GM12878 (cell line): ENCODE data around the gene GATAD2B. TPM values are rescaled to one million over a fixed set of nuclear protein-coding genes. Genes with fewer than 3 reads are reported as not detected.

Experiments
- ATAC-seq: fragments of 200-7000 bp; cut with Tn5 transposase; 3 replicates; pipeline ENCODE4 v1.9.1; 2020; ENCODE audit warnings: mild to moderate bottlenecking, moderate library complexity
- BruUV-seq: library from RNA; stranded (reverse); fragments of 400-500 nt; replicated peaks from 2 replicates; lab custom pipeline; 2021; lab: Mats Ljungman, UMichigan
- CTCF ChIA-PET: fragments of 300-600 bp; sonication (Branson Sonifier 250); formaldehyde crosslinking; extraction: SDS; loops from one replicate; lab custom pipeline; 2021; ENCODE audit warnings: inconsistent platforms; lab: Yijun Ruan, JAX
- POLR2A ChIA-PET: fragments of 350-600 bp; formaldehyde crosslinking; extraction: SDS; loops from one replicate; lab custom pipeline; 2021; ENCODE audit warnings: inconsistent platforms; lab: Charles Lee
- RAD21 ChIA-PET: fragments of 300-600 bp; sonication (Branson Sonifier 250); formaldehyde crosslinking; loops from one replicate; lab custom pipeline; 2023; ENCODE audit warnings: antibody characterized with exemption; ENCODE audit not compliant: unreplicated experiment; lab: Charles Lee
- SMC1A ChIA-PET: fragments of 300-600 bp; sonication (Branson Sonifier 250); formaldehyde crosslinking; loops from one replicate; lab custom pipeline; 2023; ENCODE audit not compliant: unreplicated experiment, uncharacterized antibody; lab: Charles Lee
- DNase-seq: peaks from one replicate; pipeline ENCODE4 v3.0.0-alpha.2; 2011; ENCODE audit warnings: low read depth, low spot score
- FAIRE-seq: peaks from 3 replicates; lab custom pipeline; 2011; peaks lifted over from hg19 to GRCh38; lab: Jason Lieb, UNC
- H2AFZ ChIP-seq: 2 replicates; pipeline ENCODE4 v1.6.0; 2011; ENCODE audit warnings: low read depth, low read length, control low read depth; ENCODE audit not compliant: control insufficient read depth
- H3K27ac ChIP-seq: 2 replicates; pipeline ENCODE4 v1.5.1; 2011; ENCODE audit warnings: control low read depth; ENCODE audit not compliant: control insufficient read depth, insufficient read depth
- H3K27me3 ChIP-seq, 2 experiments: replicated peaks in 1 of 2; 2 replicates each; pipeline versions ENCODE4 v1.6.0 to v1.6.1; 2011; ENCODE audit warnings: low read length in 1 of 2; ENCODE audit not compliant: control insufficient read depth in 2 of 2, insufficient read depth in 2 of 2
- H3K36me3 ChIP-seq, 2 experiments: 2 replicates each; pipeline ENCODE4 v1.5.1; 2011; ENCODE audit warnings: low read length in 1 of 2; ENCODE audit not compliant: control insufficient read depth in 2 of 2, insufficient read depth in 2 of 2
- H3K4me1 ChIP-seq: 2 replicates; pipeline ENCODE4 v1.6.1; 2011; ENCODE audit warnings: mild to moderate bottlenecking, low read length, moderate library complexity, mixed read lengths; ENCODE audit not compliant: control insufficient read depth, insufficient read depth
- H3K4me2 ChIP-seq: 2 replicates; pipeline ENCODE4 v1.6.0; 2011; ENCODE audit warnings: control low read depth; ENCODE audit not compliant: control insufficient read depth, insufficient read depth
- H3K4me3 ChIP-seq: fragments of 200-600 bp; sonication (generic); 2 replicates; pipeline ENCODE4 v1.5.1; 2016
- H3K79me2 ChIP-seq: 2 replicates; pipeline ENCODE4 v1.6.0; 2011; ENCODE audit warnings: low read length; ENCODE audit not compliant: control insufficient read depth, insufficient read depth
- H3K9ac ChIP-seq: 2 replicates; pipeline ENCODE4 v1.8.0; 2011; ENCODE audit warnings: low read length, control low read depth, mixed read lengths; ENCODE audit not compliant: control insufficient read depth, insufficient read depth
- H3K9me3 ChIP-seq: replicated peaks from 3 replicates; pipeline ENCODE4 v1.5.1; 2011; ENCODE audit warnings: mild to moderate bottlenecking, low read length; ENCODE audit not compliant: control insufficient read depth, insufficient read depth
- H4K20me1 ChIP-seq: 2 replicates; pipeline ENCODE4 v1.6.0; 2011; ENCODE audit not compliant: control insufficient read depth, insufficient read depth
- MEF2B ChIP-seq: fragments of 450-650 bp; IDR thresholded peaks from 2 replicates; pipeline ENCODE4 v1.6.1; 2018; ENCODE audit warnings: mild to moderate bottlenecking, moderate library complexity; ENCODE audit not compliant: partially characterized antibody, poor library complexity, severe bottlenecking
- NRF1 ChIP-seq: conservative IDR thresholded peaks from 2 replicates; pipeline ENCODE4 v1.6.1; 2011; ENCODE audit warnings: mild to moderate bottlenecking, low read depth, low read length, improper control_type of control experiment
- POLR2AphosphoS2 ChIP-seq: IDR thresholded peaks from 2 replicates; pipeline ENCODE4 v1.6.1; 2011; ENCODE audit warnings: low read depth, mild to moderate bottlenecking, low read length, improper control_type of control experiment, moderate library complexity
- SPI1 ChIP-seq: IDR thresholded peaks from 2 replicates; pipeline ENCODE4 v1.6.1; 2011; ENCODE audit warnings: low read depth, mild to moderate bottlenecking, low read length, moderate library complexity, borderline replicate concordance; ENCODE audit not compliant: insufficient read depth
- WGBS: methylation state at CpG from one replicate; pipeline ENCODE4 v1.1.6; 2016; ENCODE audit warnings: low lambda C conversion rate; ENCODE audit not compliant: insufficient replicate concordance, insufficient coverage; ENCODE audit errors: missing lambda C conversion rate; 5-methylcytosine and 5-hydroxymethylcytosine counted together
- in situ Hi-C: fragments of 300-500 bp; cut with MboI; formaldehyde crosslinking; loops from 9 replicates; pipeline ENCODE4 v1.14.3; 2018; ENCODE audit warnings: mixed read lengths
- intact Hi-C: fragments of 100-400 bp; cut with micrococcal nuclease; formaldehyde crosslinking; loops from one replicate; pipeline ENCODE4 v1.14.2; 2022; ENCODE audit not compliant: unreplicated experiment
- polyA plus RNA-seq, 11 experiments: library from polyadenylated mRNA; depleted of rRNA in 4 of 11; unstranded in 6 of 11; stranded (reverse) in 5 of 11; fragments of >200 nt; fragmentation: Nextera tagmentation in 4 of 11; fragmentation: Illumina TruSeq in 1 of 11; extraction: Ambion mirVana in 4 of 11; extraction: Trizol in 1 of 11; gene quantifications; 1 replicate in 1 of 11; 2 replicates in 10 of 11; pipeline versions ENCODE4 v1.2.1 to v1.2.3, GENCODE V29; 2011 to 2016; ENCODE audit warnings: inconsistent platforms in 2 of 11, missing spikeins in 2 of 11, low read depth in 1 of 11
- total RNA-seq, 4 experiments: library from RNA; depleted of rRNA in 3 of 4; stranded (reverse); fragments of >200 nt in 3 of 4; fragmentation: Illumina TruSeq in 1 of 4; extraction: Trizol in 1 of 4; gene quantifications; 2 replicates each; pipeline versions ENCODE4 v1.2.1 to v1.2.3, GENCODE V29; 2013 to 2021
- TF ChIP-seq, protein P1 (sequence below): fragments of 450-650 bp; IDR thresholded peaks from 2 replicates; pipeline ENCODE4 v1.6.1; 2018; ENCODE audit warnings: borderline replicate concordance, mild to moderate bottlenecking; ENCODE audit not compliant: partially characterized antibody
- TF ChIP-seq, protein P2 (sequence below): IDR thresholded peaks from 2 replicates; pipeline ENCODE4 v1.6.1; 2011; ENCODE audit warnings: borderline replicate concordance, low read depth, mild to moderate bottlenecking, moderate library complexity, low read length; ENCODE audit not compliant: insufficient read depth, poor library complexity, severe bottlenecking

GATAD2B gene
- total and polyA plus RNA-seq, 10 of the 15 experiments (the other 5 are each of a cell fraction or from before 2014, with no cell fraction given): 2.4 to 63.1 (median 8.7) TPM

DNA sequence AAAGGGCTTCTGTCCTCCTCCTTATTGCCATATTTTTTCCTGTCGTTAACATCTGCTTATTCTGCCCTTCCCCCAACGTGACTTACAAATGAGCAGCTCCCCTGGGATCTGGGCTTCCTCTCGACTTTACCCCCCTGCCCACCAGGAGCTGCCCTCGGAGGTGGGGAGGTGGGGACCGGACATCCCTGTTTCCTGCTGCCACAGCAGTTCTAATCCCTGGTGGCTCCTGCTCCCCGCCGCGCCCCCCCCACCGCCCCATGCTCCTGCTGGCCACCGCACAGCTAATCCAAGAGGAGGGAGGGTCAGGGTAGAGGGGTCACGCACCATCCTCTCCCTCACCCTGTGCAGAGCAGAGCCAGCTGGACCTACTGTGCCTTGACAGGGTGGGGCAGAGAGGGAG is 152.0 kb downstream of the GATAD2B start:
- Histone ChIP-seq H3K27ac (no peak overlapping the region), H3K36me3 (peaks cover 33 to 35% of the 10 kb centered on the region in 2 experiments), H3K9me3 (no peaks in the 10 kb centered on the region), H3K9ac (no peak overlapping the region), H3K4me1 (no peaks in the 10 kb centered on the region; the same call in 1 of the 2 replicates), H3K27me3 (no peaks in the 10 kb centered on the region), H3K79me2 (no peaks in the 10 kb centered on the region), H3K4me2 (no peak overlapping the region), H3K4me3 (no peak overlapping the region), H4K20me1 (no peaks in the 10 kb centered on the region), H2AFZ (no peak overlapping the region)
- 53% methylated on average over 10 of the region's 11 CpGs for WGBS
- intact Hi-C loops: no loop called here
- CTCF ChIA-PET: interaction anchor here (0.6 to 3.2 kb wide), 4 partner anchors 36 to 112 kb away, joined by 3 to 18 read pairs (median 4); partner anchors contain the start of gene NPR1
- no TSS peak for BruUV-seq
- no peak for TF ChIP-seq NRF1
- no peak for TF ChIP-seq SPI1
- no peak for TF ChIP-seq MEF2B
- TF ChIP-seq, protein P1, sequence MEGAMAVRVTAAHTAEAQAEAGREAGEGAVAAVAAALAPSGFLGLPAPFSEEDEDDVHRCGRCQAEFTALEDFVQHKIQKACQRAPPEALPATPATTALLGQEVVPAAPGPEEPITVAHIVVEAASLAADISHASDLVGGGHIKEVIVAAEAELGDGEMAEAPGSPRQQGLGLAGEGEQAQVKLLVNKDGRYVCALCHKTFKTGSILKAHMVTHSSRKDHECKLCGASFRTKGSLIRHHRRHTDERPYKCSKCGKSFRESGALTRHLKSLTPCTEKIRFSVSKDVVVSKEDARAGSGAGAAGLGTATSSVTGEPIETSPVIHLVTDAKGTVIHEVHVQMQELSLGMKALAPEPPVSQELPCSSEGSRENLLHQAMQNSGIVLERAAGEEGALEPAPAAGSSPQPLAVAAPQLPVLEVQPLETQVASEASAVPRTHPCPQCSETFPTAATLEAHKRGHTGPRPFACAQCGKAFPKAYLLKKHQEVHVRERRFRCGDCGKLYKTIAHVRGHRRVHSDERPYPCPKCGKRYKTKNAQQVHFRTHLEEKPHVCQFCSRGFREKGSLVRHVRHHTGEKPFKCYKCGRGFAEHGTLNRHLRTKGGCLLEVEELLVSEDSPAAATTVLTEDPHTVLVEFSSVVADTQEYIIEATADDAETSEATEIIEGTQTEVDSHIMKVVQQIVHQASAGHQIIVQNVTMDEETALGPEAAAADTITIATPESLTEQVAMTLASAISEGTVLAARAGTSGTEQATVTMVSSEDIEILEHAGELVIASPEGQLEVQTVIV: no peak
- no peak for TF ChIP-seq POLR2AphosphoS2
- TF ChIP-seq, protein P2, sequence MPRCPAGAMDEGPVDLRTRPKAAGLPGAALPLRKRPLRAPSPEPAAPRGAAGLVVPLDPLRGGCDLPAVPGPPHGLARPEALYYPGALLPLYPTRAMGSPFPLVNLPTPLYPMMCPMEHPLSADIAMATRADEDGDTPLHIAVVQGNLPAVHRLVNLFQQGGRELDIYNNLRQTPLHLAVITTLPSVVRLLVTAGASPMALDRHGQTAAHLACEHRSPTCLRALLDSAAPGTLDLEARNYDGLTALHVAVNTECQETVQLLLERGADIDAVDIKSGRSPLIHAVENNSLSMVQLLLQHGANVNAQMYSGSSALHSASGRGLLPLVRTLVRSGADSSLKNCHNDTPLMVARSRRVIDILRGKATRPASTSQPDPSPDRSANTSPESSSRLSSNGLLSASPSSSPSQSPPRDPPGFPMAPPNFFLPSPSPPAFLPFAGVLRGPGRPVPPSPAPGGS: no peak
- in situ Hi-C loops: no loop called here
- ATAC-seq (no peak), DNase-seq (no peak), FAIRE-seq (no peak)
- SMC1A ChIA-PET: interaction anchor here (0.9 to 1.6 kb wide), 2 partner anchors 20 to 94 kb away, joined by 3 to 4 read pairs; no protein-coding TSS in a partner anchor
- RAD21 ChIA-PET: interaction anchor here (1.2 kb wide), 1 partner anchor 98 kb away, joined by 3 read pairs; no protein-coding TSS in a partner anchor
- POLR2A ChIA-PET: no interaction called here
